Lower leg skin (tissue), 3 donors: ENCODE data around the gene RAB30.

ENCODE experiments used
- POLR2A ChIP-seq, 2 donors: fragments of 450-650 bp; IDR thresholded peaks; one replicate each; pipeline ENCODE4 v1.6.1; 2016 to 2017; ENCODE audit warnings: antibody characterized with exemption in 2 of 2, mild to moderate bottlenecking in 1 of 2, moderate library complexity in 1 of 2
- TF ChIP-seq, protein P1 (sequence below), 3 donors: fragments of 450-650 bp; IDR thresholded peaks; one replicate each; pipeline ENCODE4 v1.5.1; 2016; ENCODE audit warnings: antibody characterized with exemption in 3 of 3, mild to moderate bottlenecking in 3 of 3, moderate library complexity in 2 of 3

DNA sequence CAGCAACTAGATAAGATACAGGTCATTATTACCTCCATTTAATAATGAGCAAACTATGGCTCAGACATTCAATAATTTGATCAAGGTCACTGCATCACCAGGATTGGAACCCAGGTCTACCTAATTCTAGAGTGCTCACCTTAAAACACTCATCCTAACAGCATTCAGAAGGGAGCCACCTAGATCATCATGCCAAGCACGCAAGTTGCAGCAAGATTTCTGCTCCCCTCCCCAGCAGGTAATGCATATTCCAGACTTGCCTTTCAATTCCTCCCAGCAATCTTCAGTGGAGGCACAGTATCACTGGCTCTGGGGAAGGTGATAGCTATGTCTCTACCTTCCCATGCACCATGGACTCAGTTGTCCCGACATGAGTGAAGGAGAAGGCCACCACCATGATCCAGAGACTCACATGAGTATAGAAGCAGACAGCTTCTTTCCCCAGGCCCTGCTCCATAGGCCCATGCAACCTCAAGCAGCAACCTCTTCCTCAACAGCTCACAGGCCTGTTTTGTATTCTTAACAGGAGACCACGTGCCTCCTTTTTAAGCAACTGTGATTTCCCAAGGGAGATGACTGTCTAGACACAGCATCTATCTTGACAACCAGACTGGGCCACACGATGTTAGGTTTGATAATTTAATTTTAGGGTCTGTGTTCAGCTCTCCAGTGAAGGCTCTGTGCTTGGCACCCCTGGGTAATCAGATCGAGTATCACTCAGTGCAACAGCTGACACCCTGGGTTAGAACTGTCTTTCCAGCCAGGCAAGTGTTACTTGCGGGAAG lies 36.4 kb downstream of the RAB30 start:
- no peak for TF ChIP-seq POLR2A (IDR thresholded peaks at IDR 0.05)
- TF ChIP-seq, protein P1, sequence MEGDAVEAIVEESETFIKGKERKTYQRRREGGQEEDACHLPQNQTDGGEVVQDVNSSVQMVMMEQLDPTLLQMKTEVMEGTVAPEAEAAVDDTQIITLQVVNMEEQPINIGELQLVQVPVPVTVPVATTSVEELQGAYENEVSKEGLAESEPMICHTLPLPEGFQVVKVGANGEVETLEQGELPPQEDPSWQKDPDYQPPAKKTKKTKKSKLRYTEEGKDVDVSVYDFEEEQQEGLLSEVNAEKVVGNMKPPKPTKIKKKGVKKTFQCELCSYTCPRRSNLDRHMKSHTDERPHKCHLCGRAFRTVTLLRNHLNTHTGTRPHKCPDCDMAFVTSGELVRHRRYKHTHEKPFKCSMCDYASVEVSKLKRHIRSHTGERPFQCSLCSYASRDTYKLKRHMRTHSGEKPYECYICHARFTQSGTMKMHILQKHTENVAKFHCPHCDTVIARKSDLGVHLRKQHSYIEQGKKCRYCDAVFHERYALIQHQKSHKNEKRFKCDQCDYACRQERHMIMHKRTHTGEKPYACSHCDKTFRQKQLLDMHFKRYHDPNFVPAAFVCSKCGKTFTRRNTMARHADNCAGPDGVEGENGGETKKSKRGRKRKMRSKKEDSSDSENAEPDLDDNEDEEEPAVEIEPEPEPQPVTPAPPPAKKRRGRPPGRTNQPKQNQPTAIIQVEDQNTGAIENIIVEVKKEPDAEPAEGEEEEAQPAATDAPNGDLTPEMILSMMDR (IDR thresholded peaks at IDR 0.05), result no peak
